ENCODE measurements around the gene GORAB. TPM values are rescaled to one million over a fixed set of nuclear protein-coding genes. Genes with fewer than 3 reads are reported as not detected.
A peak's percentile ranks its signal among the peaks of the same experiment; 100 is the strongest.

GORAB gene
- total RNA-seq, 1 donor from 2014 or later: 9.3 TPM

GRCh38 chr1:170533298-170533697 lies 1.3 kb downstream of the GORAB start:
- peak overlapping the region; percentile 74 for H3K4me3 ChIP-seq
- no peak for DNase-seq
- H3K4me1 ChIP-seq: peaks cover 60% of the 10 kb centered on the region
- no peak overlapping the region for H3K27ac ChIP-seq (replicated peaks)
- TF ChIP-seq, protein P1, sequence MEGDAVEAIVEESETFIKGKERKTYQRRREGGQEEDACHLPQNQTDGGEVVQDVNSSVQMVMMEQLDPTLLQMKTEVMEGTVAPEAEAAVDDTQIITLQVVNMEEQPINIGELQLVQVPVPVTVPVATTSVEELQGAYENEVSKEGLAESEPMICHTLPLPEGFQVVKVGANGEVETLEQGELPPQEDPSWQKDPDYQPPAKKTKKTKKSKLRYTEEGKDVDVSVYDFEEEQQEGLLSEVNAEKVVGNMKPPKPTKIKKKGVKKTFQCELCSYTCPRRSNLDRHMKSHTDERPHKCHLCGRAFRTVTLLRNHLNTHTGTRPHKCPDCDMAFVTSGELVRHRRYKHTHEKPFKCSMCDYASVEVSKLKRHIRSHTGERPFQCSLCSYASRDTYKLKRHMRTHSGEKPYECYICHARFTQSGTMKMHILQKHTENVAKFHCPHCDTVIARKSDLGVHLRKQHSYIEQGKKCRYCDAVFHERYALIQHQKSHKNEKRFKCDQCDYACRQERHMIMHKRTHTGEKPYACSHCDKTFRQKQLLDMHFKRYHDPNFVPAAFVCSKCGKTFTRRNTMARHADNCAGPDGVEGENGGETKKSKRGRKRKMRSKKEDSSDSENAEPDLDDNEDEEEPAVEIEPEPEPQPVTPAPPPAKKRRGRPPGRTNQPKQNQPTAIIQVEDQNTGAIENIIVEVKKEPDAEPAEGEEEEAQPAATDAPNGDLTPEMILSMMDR (IDR thresholded peaks at IDR 0.05; ENCODE audit: borderline replicate concordance): no peak
- H3K27me3 ChIP-seq (ENCODE audit: low read depth): no peaks in the 10 kb centered on the region
- intact Hi-C loops (cut with micrococcal nuclease): no loop called here
- no peaks in the 10 kb centered on the region for H3K9me3 ChIP-seq (replicated peaks)
- no peaks in the 10 kb centered on the region for H3K36me3 ChIP-seq

DNA sequence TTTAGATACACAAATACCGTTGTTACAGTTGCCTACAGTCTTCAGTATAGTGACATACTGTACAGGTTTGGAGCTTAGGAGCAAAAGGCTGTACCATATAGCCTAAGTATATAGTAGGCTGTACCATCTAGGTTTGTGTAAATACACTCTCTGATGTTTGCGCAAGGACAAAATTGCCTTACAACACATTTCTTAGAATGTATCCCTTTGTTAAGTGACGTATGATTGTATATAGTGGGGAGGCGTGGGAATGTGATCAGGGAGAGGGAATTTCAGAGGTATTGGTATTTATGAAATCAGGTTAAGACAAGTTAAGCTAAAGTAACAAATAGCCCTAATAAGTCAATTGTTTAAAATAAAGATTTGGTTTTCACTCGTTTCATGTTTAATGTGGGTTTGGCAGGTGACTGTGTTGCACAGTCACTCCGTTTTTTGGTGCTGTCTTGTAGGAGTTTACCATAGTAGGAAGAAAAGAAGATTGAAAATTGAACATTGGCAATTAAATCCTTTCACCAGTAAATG lies 2.7 kb downstream of the GORAB start:
- no peak overlapping the region for H3K4me3 ChIP-seq
- TF ChIP-seq, protein P1 (IDR thresholded peaks at IDR 0.05; ENCODE audit: borderline replicate concordance): no peak
- no peaks in the 10 kb centered on the region for H3K9me3 ChIP-seq (replicated peaks)
- peaks cover 65% of the 10 kb centered on the region for H3K4me1 ChIP-seq
- DNase-seq: no peak
- intact Hi-C loops (cut with micrococcal nuclease): no loop called here
- peaks cover 7% of the 10 kb centered on the region for H3K36me3 ChIP-seq
- H3K27me3 ChIP-seq (ENCODE audit: low read depth): no peaks in the 10 kb centered on the region
- H3K27ac ChIP-seq (replicated peaks): no peak overlapping the region

DNA sequence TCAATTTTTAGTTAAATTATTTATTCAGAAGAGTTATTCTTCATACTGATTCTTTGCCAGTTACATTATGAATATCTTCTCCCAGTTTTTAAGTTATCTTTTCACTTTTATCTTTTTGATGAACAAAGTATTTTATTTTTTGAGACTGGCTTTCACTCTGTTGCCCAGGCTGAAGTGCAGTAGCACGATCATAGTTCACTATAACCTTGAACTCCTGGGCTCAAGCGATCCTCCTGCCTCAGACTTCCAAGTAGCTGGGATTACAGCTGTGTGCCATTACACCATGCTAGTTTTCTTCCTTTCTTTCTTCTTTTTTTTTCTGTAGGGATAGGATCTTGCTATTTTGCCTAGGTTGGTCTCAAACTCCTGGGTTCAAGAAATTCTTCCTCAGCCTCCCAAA lies 3.5 kb downstream of the GORAB start:
- H3K36me3 ChIP-seq: peaks cover 15% of the 10 kb centered on the region
- TF ChIP-seq, protein P1 (IDR thresholded peaks at IDR 0.05; ENCODE audit: borderline replicate concordance): no peak
- intact Hi-C loops (cut with micrococcal nuclease): no loop called here

GRCh38 chr1:170536924-170537551 lies 5.1 kb downstream of the GORAB start:
- intact Hi-C loops (cut with micrococcal nuclease): no loop called here
- DNase-seq: no peak
- Histone ChIP-seq H3K36me3 (peaks cover 31% of the 10 kb centered on the region), H3K27ac (replicated peaks) (peak overlapping the region; percentile 70), H3K27me3 (ENCODE audit: low read depth) (no peaks in the 10 kb centered on the region), H3K9me3 (replicated peaks) (no peaks in the 10 kb centered on the region), H3K4me1 (peaks cover 53% of the 10 kb centered on the region), H3K4me3 (peak overlapping the region; percentile 24)
- TF ChIP-seq, protein P1 (IDR thresholded peaks at IDR 0.05; ENCODE audit: borderline replicate concordance): no peak

More for the DNA sequence above, 3.5 kb downstream of the GORAB start:
- DNase-seq: no peak
- Histone ChIP-seq H3K27ac (replicated peaks) (peak overlapping the region; percentile 29), H3K4me1 (peaks cover 65% of the 10 kb centered on the region), H3K27me3 (ENCODE audit: low read depth) (no peaks in the 10 kb centered on the region), H3K4me3 (no peak overlapping the region), H3K9me3 (replicated peaks) (no peaks in the 10 kb centered on the region)

GRCh38 chr1:170537798-170538503 lies 6.0 kb downstream of the GORAB start:
- H3K4me1 ChIP-seq: peaks cover 44% of the 10 kb centered on the region
- peak overlapping the region; percentile 24 for H3K4me3 ChIP-seq
- no peaks in the 10 kb centered on the region for H3K27me3 ChIP-seq (ENCODE audit: low read depth)
- no peak for DNase-seq
- H3K36me3 ChIP-seq: peaks cover 40% of the 10 kb centered on the region
- H3K9me3 ChIP-seq (replicated peaks): no peaks in the 10 kb centered on the region
- peak overlapping the region; percentile 70 for H3K27ac ChIP-seq (replicated peaks)
- intact Hi-C loops (cut with micrococcal nuclease): no loop called here
- TF ChIP-seq, protein P1 (IDR thresholded peaks at IDR 0.05; ENCODE audit: borderline replicate concordance): no peak

All from left ventricle myocardium inferior (tissue), 1 donor.